ENCODE data around the gene ADISSP. TPM values are rescaled to one million over a fixed set of nuclear protein-coding genes. Genes with fewer than 3 reads are reported as not detected.
A peak's percentile ranks its signal among the peaks of the same experiment; 100 is the strongest.

Gene ADISSP
- total and polyA plus RNA-seq, 9 of the 15 experiments (the other 6 are each of a cell fraction or from before 2014, with no cell fraction given): 1.4 to 70.6 (median 23.4) TPM

- no peak for TF ChIP-seq ETV6 (IDR thresholded peaks at IDR 0.05; ENCODE audit: borderline replicate concordance in 1 of 2, low read depth in 2 of 2, low read length in 1 of 2)
- TF ChIP-seq ETV6 (CRISPR knock-in tag; IDR thresholded peaks at IDR 0.05; ENCODE audit: borderline replicate concordance): no peak
- TF ChIP-seq ZNF408 (CRISPR knock-in tag; IDR thresholded peaks at IDR 0.05; ENCODE audit: low read depth): no peak
- no peak for TF ChIP-seq PRPF4 (IDR thresholded peaks at IDR 0.05; ENCODE audit: insufficient read depth, low read depth, low read length, poor library complexity, severe bottlenecking)
- TF ChIP-seq NFIC (IDR thresholded peaks at IDR 0.05): no peak
- no peak for TF ChIP-seq ZC3H4 (CRISPR knock-in tag; IDR thresholded peaks at IDR 0.05; ENCODE audit: borderline replicate concordance)
- TF ChIP-seq ZNF511 (CRISPR knock-in tag; IDR thresholded peaks at IDR 0.05): no peak
- TF ChIP-seq HNRNPK (IDR thresholded peaks at IDR 0.05; ENCODE audit: low read depth, low read length, poor library complexity, severe bottlenecking): no peak
- peak; percentile 66; the same call in 1 of the 2 replicates for TF ChIP-seq ZNF766 (CRISPR knock-in tag; conservative IDR thresholded peaks at IDR 0.05)
- TF ChIP-seq SP2 (IDR thresholded peaks at IDR 0.05; ENCODE audit: extremely low read depth, low read depth, low read length, poor library complexity, severe bottlenecking): no peak
- TF ChIP-seq ZNF696 (CRISPR knock-in tag; conservative IDR thresholded peaks at IDR 0.05): no peak
- no peak for TF ChIP-seq ZNF324 (CRISPR knock-in tag; IDR thresholded peaks at IDR 0.05)
- no peak for TF ChIP-seq LEF1 (IDR thresholded peaks at IDR 0.05)
- no peak for TF ChIP-seq KLF13 (tag; IDR thresholded peaks at IDR 0.05; ENCODE audit: borderline replicate concordance, low read depth)
- TF ChIP-seq CBFA2T2 (conservative IDR thresholded peaks at IDR 0.05): no peak
- peak; percentile 13; the same call in 1 of the 2 replicates for TF ChIP-seq REST (IDR thresholded peaks at IDR 0.05; ENCODE audit: borderline replicate concordance)
- no peak for TF ChIP-seq REST (CRISPR knock-in tag; IDR thresholded peaks at IDR 0.05; ENCODE audit: low read depth)
- TF ChIP-seq SIN3B (IDR thresholded peaks at IDR 0.05; ENCODE audit: low read depth): no peak
- TF ChIP-seq FOXK1 (CRISPR knock-in tag; IDR thresholded peaks at IDR 0.05; ENCODE audit: borderline replicate concordance): no peak
- no peak for TF ChIP-seq DNMT1 (IDR thresholded peaks at IDR 0.05)
Measured at GRCh38 chr20:3781153-3781910, 13.8 kb upstream of the ADISSP start, which contains the start of gene SPEF1 (continued).

Data from K562 (cell line).